ENCODE measurements around the gene DNAL1.

DNA sequence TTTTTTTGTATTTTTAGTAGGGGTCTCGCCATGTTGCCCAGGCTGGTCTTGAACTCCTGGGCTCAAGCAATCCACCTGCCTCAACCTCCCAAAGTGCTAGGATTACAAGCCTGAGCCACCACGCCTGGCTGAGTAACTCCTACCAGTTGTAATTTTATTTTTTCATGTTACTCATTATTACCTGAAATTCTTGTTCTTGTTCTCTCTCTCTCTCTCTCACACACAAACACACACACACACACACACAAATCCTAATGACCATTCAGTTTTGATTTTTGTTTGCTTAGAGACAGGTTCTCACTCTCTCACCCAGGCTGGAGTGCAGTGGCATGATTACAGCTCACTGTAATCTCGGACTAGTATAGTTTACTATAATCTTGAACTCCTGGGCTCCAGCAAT lies 30.2 kb downstream of the DNAL1 start:
- TF ChIP-seq CREM (IDR thresholded peaks at IDR 0.05; ENCODE audit: low read depth) (no peak), ZNF384 (IDR thresholded peaks at IDR 0.05; ENCODE audit: low read depth, low read length) (no peak), SPI1 (IDR thresholded peaks at IDR 0.05; ENCODE audit: borderline replicate concordance, low read depth, low read length) (no peak), KDM5B (IDR thresholded peaks at IDR 0.05; ENCODE audit: insufficient replicate concordance, low read depth, low read length) (no peak), TOE1 (IDR thresholded peaks at IDR 0.05; ENCODE audit: borderline replicate concordance) (no peak), TOE1 (CRISPR knock-in tag; IDR thresholded peaks at IDR 0.05; ENCODE audit: borderline replicate concordance, low read depth) (no peak), SNRNP70 (optimal IDR thresholded peaks at IDR 0.05; ENCODE audit: low read depth, low read length) (no peak), SIN3B (IDR thresholded peaks at IDR 0.05; ENCODE audit: low read depth) (no peak)
- TF ChIP-seq, protein P1, sequence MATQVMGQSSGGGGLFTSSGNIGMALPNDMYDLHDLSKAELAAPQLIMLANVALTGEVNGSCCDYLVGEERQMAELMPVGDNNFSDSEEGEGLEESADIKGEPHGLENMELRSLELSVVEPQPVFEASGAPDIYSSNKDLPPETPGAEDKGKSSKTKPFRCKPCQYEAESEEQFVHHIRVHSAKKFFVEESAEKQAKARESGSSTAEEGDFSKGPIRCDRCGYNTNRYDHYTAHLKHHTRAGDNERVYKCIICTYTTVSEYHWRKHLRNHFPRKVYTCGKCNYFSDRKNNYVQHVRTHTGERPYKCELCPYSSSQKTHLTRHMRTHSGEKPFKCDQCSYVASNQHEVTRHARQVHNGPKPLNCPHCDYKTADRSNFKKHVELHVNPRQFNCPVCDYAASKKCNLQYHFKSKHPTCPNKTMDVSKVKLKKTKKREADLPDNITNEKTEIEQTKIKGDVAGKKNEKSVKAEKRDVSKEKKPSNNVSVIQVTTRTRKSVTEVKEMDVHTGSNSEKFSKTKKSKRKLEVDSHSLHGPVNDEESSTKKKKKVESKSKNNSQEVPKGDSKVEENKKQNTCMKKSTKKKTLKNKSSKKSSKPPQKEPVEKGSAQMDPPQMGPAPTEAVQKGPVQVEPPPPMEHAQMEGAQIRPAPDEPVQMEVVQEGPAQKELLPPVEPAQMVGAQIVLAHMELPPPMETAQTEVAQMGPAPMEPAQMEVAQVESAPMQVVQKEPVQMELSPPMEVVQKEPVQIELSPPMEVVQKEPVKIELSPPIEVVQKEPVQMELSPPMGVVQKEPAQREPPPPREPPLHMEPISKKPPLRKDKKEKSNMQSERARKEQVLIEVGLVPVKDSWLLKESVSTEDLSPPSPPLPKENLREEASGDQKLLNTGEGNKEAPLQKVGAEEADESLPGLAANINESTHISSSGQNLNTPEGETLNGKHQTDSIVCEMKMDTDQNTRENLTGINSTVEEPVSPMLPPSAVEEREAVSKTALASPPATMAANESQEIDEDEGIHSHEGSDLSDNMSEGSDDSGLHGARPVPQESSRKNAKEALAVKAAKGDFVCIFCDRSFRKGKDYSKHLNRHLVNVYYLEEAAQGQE (IDR thresholded peaks at IDR 0.05; ENCODE audit: borderline replicate concordance), result no peak
- TF ChIP-seq, protein P1 (CRISPR knock-in tag; IDR thresholded peaks at IDR 0.05; ENCODE audit: low read depth), result no peak
- TF ChIP-seq, protein P2, sequence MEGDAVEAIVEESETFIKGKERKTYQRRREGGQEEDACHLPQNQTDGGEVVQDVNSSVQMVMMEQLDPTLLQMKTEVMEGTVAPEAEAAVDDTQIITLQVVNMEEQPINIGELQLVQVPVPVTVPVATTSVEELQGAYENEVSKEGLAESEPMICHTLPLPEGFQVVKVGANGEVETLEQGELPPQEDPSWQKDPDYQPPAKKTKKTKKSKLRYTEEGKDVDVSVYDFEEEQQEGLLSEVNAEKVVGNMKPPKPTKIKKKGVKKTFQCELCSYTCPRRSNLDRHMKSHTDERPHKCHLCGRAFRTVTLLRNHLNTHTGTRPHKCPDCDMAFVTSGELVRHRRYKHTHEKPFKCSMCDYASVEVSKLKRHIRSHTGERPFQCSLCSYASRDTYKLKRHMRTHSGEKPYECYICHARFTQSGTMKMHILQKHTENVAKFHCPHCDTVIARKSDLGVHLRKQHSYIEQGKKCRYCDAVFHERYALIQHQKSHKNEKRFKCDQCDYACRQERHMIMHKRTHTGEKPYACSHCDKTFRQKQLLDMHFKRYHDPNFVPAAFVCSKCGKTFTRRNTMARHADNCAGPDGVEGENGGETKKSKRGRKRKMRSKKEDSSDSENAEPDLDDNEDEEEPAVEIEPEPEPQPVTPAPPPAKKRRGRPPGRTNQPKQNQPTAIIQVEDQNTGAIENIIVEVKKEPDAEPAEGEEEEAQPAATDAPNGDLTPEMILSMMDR (IDR thresholded peaks at IDR 0.05 in 2 of 3, conservative IDR thresholded peaks at IDR 0.05 in 1 of 3; ENCODE audit: insufficient read depth in 2 of 3, low read depth in 1 of 3, low read length in 3 of 3), result no peak

Measured in K562 (cell line).